HEK293T (cell line): ENCODE measurements around the gene ARHGAP40.

Experiments
- ELF4 ChIP-seq: fragments of 450-650 bp; IDR thresholded peaks from 2 replicates; pipeline ENCODE4 v1.6.1; 2017; ENCODE audit warnings: antibody characterized with exemption
- FOXA1 ChIP-seq: fragments of 450-650 bp; IDR thresholded peaks from 2 replicates; pipeline ENCODE4 v1.6.1; 2016; ENCODE audit warnings: mild to moderate bottlenecking
- FOXM1 ChIP-seq: fragments of 450-650 bp; IDR thresholded peaks from 2 replicates; pipeline ENCODE4 v1.6.1; 2017; ENCODE audit warnings: mild to moderate bottlenecking, borderline replicate concordance
- PKNOX1 ChIP-seq: fragments of 450-650 bp; IDR thresholded peaks from 2 replicates; pipeline ENCODE4 v1.6.1; 2016
- SUZ12 ChIP-seq: fragments of 450-650 bp; IDR thresholded peaks from 2 replicates; pipeline ENCODE4 v1.6.1; 2016; ENCODE audit warnings: mild to moderate bottlenecking

DNA sequence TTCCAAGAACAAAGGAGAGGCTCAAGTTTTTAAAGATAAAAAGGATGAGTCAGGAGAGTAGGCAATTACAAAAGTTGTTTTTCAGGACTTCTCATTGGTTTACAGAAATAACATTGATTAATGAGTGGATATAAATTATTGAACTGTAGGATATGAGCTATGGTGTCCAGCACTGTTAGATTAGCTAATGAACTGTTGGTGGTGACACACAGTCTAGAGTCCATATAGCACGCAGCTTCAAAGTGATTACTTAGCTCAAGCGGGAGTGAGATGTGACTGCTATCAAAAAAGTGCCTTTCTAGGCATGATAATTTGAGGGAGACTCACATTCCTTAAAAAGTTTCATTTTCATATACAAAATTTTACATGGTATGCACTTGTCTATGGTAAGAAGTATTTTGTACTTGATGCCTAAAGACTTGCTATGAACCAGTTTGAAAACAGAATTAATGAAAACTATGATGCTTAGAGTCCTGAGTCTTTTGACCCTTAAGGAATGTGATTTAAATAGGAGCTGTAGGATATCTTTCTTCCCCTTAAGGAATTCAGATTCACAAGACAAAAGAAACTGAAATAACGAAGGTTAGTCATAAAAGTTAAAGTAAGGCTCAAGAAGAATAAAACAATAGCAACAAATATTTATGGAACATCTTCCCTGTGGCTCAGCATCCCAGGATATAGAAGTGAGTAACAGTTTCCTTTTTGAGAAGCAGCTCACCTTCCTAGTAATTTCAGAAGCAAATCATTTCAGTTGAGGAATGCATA, 42.8 kb upstream of the ARHGAP40 start:
- TF ChIP-seq PKNOX1 (no peak), SUZ12 (no peak), FOXM1 (no peak), FOXA1 (no peak), ELF4 (no peak)
